Parathyroid adenoma (tissue), 2 donors: ENCODE data around the gene CCDC187.

Experiments used
- H2AFZ ChIP-seq: fragments of 300-600 bp; sonication (generic); one replicate; pipeline ENCODE4 v1.7.0; 2017; ENCODE audit warnings: antibody characterized with exemption, mild to moderate bottlenecking
- H3K27ac ChIP-seq: fragments of 300-600 bp; sonication (generic); one replicate; pipeline ENCODE4 v1.7.0; 2017
- H3K27me3 ChIP-seq: fragments of 300-600 bp; sonication (generic); one replicate; pipeline ENCODE4 v1.7.0; 2017; ENCODE audit warnings: low read length; ENCODE audit not compliant: control insufficient read depth, insufficient read depth
- H3K36me3 ChIP-seq: fragments of 300-600 bp; sonication (generic); one replicate; pipeline ENCODE4 v1.7.0; 2017; ENCODE audit warnings: low read length; ENCODE audit not compliant: control insufficient read depth, insufficient read depth
- H3K4me1 ChIP-seq: fragments of 300-600 bp; sonication (generic); one replicate; pipeline ENCODE4 v1.7.0; 2017; ENCODE audit warnings: control low read depth
- H3K4me2 ChIP-seq: fragments of 300-600 bp; sonication (generic); one replicate; pipeline ENCODE4 v1.7.0; 2017; ENCODE audit warnings: low read length
- H3K4me3 ChIP-seq: fragments of 300-600 bp; sonication (generic); one replicate; pipeline ENCODE4 v1.7.0; 2017; ENCODE audit warnings: low read depth, low read length
- H3K79me2 ChIP-seq: fragments of 300-600 bp; sonication (generic); one replicate; pipeline ENCODE4 v1.7.0; 2017; ENCODE audit warnings: control low read depth
- H3K9ac ChIP-seq: fragments of 300-600 bp; sonication (generic); one replicate; pipeline ENCODE4 v1.7.0; 2017; ENCODE audit warnings: mild to moderate bottlenecking
- H3K9me3 ChIP-seq: fragments of 300-600 bp; sonication (generic); one replicate; pipeline ENCODE4 v1.7.0; 2017; ENCODE audit warnings: low read length; ENCODE audit not compliant: control insufficient read depth
- TF ChIP-seq, protein P1 (sequence below): fragments of 300-600 bp; sonication (generic); IDR thresholded peaks from one replicate; pipeline ENCODE4 v1.7.0; 2017; ENCODE audit warnings: antibody characterized with exemption, mild to moderate bottlenecking
- donor health status: primary hyperparathyroidism.

CCDC187 gene

DNA sequence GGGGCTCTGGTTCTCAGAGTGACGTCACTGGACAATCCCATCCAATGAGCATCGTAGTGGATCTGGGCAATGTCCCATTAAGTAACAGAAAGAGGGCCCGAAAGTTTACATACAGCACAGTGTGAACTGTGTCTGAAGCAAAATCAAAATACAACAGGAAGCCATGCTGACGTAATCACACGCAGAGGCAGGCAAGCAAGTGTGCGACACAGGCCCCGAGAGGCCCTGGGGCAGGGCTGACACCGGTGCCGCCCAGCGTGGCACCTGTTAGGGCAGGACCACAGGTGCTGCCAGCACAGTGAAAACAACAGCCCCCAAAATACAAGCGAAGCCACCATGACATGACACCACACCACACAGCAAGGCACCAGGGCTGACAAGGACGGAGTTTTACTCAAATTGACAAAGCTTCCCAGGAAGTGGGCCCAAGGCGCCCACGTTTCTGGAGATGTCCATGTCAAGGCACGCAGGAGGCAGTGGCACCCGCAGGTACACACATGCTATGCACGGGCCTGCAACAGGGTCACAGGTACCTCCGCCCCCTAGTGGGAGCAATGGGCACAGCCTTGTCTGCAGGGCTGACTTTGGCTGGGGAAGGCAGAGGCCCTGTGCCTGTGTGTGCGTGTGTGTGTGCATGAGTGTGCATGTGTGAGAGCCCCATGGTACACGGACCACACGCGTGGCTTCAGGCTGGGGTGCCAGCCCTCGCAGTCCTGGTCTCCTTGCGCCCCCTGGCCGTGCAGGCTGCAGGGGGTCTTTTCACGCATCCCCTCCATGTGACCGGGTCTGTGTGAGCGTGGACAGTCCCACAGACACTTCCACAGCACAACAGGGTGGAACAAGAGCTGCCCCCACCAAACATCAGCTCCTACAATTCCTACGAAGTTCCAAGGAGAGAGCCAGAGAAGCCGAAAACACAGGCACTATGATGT is 77.9 kb downstream of the CCDC187 start:
- no peak overlapping the region for H2AFZ ChIP-seq
- no peak overlapping the region for H3K4me3 ChIP-seq
- H3K9ac ChIP-seq: no peak overlapping the region
- no peaks in the 10 kb centered on the region for H3K9me3 ChIP-seq
- TF ChIP-seq, protein P1, sequence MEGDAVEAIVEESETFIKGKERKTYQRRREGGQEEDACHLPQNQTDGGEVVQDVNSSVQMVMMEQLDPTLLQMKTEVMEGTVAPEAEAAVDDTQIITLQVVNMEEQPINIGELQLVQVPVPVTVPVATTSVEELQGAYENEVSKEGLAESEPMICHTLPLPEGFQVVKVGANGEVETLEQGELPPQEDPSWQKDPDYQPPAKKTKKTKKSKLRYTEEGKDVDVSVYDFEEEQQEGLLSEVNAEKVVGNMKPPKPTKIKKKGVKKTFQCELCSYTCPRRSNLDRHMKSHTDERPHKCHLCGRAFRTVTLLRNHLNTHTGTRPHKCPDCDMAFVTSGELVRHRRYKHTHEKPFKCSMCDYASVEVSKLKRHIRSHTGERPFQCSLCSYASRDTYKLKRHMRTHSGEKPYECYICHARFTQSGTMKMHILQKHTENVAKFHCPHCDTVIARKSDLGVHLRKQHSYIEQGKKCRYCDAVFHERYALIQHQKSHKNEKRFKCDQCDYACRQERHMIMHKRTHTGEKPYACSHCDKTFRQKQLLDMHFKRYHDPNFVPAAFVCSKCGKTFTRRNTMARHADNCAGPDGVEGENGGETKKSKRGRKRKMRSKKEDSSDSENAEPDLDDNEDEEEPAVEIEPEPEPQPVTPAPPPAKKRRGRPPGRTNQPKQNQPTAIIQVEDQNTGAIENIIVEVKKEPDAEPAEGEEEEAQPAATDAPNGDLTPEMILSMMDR: peak; percentile 64
- H3K27ac ChIP-seq: no peak overlapping the region
- H3K79me2 ChIP-seq: no peaks in the 10 kb centered on the region
- H3K36me3 ChIP-seq: no peaks in the 10 kb centered on the region
- no peaks in the 10 kb centered on the region for H3K27me3 ChIP-seq
- H3K4me1 ChIP-seq: no peaks in the 10 kb centered on the region
- H3K4me2 ChIP-seq: no peak overlapping the region

DNA sequence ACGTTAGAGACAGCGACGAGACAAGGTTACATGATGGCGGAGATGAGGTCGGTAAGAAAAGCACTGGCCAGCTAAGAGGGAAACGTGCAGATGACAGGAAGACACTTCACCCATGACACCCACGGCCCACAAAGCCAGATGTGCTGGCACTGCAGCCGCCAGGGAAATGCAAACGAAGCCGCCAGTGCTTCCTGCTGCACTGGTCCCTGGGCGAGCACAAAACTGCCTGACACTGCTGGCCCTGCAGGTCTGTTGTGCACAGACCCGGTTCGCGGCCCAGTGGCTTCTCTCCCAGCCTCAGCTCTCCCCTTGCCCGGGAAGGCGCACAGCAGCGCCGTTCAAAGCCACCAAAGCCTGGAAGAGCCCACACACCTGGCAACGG is 78.5 kb downstream of the CCDC187 start:
- no peak overlapping the region for H3K4me2 ChIP-seq
- no peak overlapping the region for H3K9ac ChIP-seq
- no peaks in the 10 kb centered on the region for H3K79me2 ChIP-seq
- H3K36me3 ChIP-seq: no peaks in the 10 kb centered on the region
- no peaks in the 10 kb centered on the region for H3K9me3 ChIP-seq
- no peaks in the 10 kb centered on the region for H3K27me3 ChIP-seq
- no peak overlapping the region for H3K27ac ChIP-seq
- no peak overlapping the region for H2AFZ ChIP-seq
- no peak overlapping the region for H3K4me3 ChIP-seq
- TF ChIP-seq, protein P1: no peak
- no peaks in the 10 kb centered on the region for H3K4me1 ChIP-seq

- H3K27ac ChIP-seq: no peak overlapping the region
- H3K4me1 ChIP-seq: no peaks in the 10 kb centered on the region
- TF ChIP-seq, protein P1: no peak
Measured at GRCh38 chr9:136223871-136224640, 79.8 kb downstream of the CCDC187 start.

DNA sequence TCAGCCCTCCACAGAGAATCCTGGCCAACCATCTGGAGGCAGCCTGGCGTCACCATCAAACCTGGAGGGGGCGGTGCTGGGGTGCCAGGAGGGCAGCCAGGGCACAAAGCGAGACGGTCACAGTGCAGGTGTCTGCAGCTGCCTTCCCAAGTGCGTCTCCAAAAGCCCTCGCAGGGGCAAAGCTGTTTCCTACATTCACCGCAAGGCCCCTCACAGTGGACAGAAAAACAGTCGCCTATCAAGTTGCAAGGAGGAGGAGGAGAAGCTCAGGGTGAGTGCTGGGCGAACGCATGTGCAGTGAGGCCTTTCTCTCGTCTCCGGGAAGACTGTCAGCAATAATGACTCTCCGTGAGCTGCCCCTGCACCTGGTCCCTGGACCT is 81.0 kb downstream of the CCDC187 start:
- no peaks in the 10 kb centered on the region for H3K79me2 ChIP-seq
- no peaks in the 10 kb centered on the region for H3K4me1 ChIP-seq
- H3K36me3 ChIP-seq: no peaks in the 10 kb centered on the region
- H2AFZ ChIP-seq: no peak overlapping the region
- H3K27ac ChIP-seq: no peak overlapping the region
- no peaks in the 10 kb centered on the region for H3K9me3 ChIP-seq
- H3K4me2 ChIP-seq: no peak overlapping the region
- no peaks in the 10 kb centered on the region for H3K27me3 ChIP-seq
- no peak overlapping the region for H3K9ac ChIP-seq
- H3K4me3 ChIP-seq: no peak overlapping the region
- TF ChIP-seq, protein P1: no peak

More at GRCh38 chr9:136223871-136224640, 79.8 kb downstream of the CCDC187 start:
- Histone ChIP-seq H3K4me3 (no peak overlapping the region), H3K79me2 (no peaks in the 10 kb centered on the region), H2AFZ (no peak overlapping the region), H3K9me3 (no peaks in the 10 kb centered on the region), H3K27me3 (no peaks in the 10 kb centered on the region), H3K9ac (no peak overlapping the region), H3K36me3 (no peaks in the 10 kb centered on the region), H3K4me2 (no peak overlapping the region)
